Esophagus squamous epithelium (tissue), 5 donors: Measurements from ENCODE around the gene CFAP53. TPM values are rescaled to one million over a fixed set of nuclear protein-coding genes. Genes with fewer than 3 reads are reported as not detected.
"Not testable (repeated sequence)": the region's sequence is repeated elsewhere in the genome, so short reads cannot be mapped to it uniquely, and the experiment has no call there.

Source experiments
- DNase-seq: peaks from one replicate; lab custom pipeline; 2025; lab: John Stamatoyannopoulos, UW
- H3K27ac ChIP-seq, 4 donors: fragments of 200-600 bp; sonication (generic); one replicate each; pipeline ENCODE4 v1.5.1; 2016 to 2019; ENCODE audit warnings: mild to moderate bottlenecking in 1 of 4
- H3K27me3 ChIP-seq, 4 donors: fragments of 200-600 bp; sonication (generic); 1 replicate in 3 of 4; 2 replicates in 1 of 4; pipeline versions ENCODE4 v1.5.1 to v1.6.0; 2017 to 2021; ENCODE audit warnings: antibody characterized with exemption in 1 of 4
- H3K36me3 ChIP-seq, 3 donors: fragments of 200-600 bp; sonication (generic); one replicate each; pipeline ENCODE4 v1.5.1; 2016 to 2019
- H3K4me1 ChIP-seq, 3 donors: fragments of 200-600 bp; sonication (generic); one replicate each; pipeline ENCODE4 v1.5.1; 2017 to 2019
- H3K4me3 ChIP-seq, 4 donors: fragments of 200-600 bp; sonication (generic); 1 replicate in 3 of 4; 2 replicates in 1 of 4; pipeline ENCODE4 v1.5.1; 2016 to 2019; ENCODE audit warnings: mild to moderate bottlenecking in 2 of 4, moderate library complexity in 1 of 4
- H3K9me3 ChIP-seq, 3 donors: fragments of 200-600 bp; sonication (generic); one replicate each; pipeline ENCODE4 v1.5.1; 2016 to 2019
- CTCF ChIP-seq, 6 experiments: fragments of 450-650 bp in 4 of 6; fragments of 200-600 bp in 2 of 6; sonication (generic) in 2 of 6; IDR thresholded peaks; one replicate each; pipeline ENCODE4 v1.5.1; 2016 to 2019; ENCODE audit warnings: antibody characterized with exemption in 6 of 6, mild to moderate bottlenecking in 4 of 6, moderate library complexity in 4 of 6
- POLR2A ChIP-seq, 4 donors: fragments of 450-650 bp; IDR thresholded peaks; one replicate each; pipeline ENCODE4 v1.6.1; 2017; ENCODE audit warnings: antibody characterized with exemption in 4 of 4, mild to moderate bottlenecking in 4 of 4, moderate library complexity in 3 of 4
- WGBS, 2 donors: methylation state at CpG; one replicate each; pipeline ENCODE4 v1.1.5; 2018; 5-methylcytosine and 5-hydroxymethylcytosine counted together
- intact Hi-C: fragments of 100-400 bp; cut with DNase I; formaldehyde crosslinking; loops from one replicate; pipeline ENCODE4 v1.15.0; 2022
- total RNA-seq, 4 donors: library from RNA; depleted of rRNA; stranded (reverse); fragments of >200 nt; gene quantifications; one replicate each; pipeline ENCODE4 v1.1.0, GENCODE V29; 2016
- donor health status: DM: yes; HTN: yes; CAD: no.

Gene CFAP53
- total RNA-seq, 4 donors from 2014 or later, result 0.19 TPM; not detected in 3

DNA sequence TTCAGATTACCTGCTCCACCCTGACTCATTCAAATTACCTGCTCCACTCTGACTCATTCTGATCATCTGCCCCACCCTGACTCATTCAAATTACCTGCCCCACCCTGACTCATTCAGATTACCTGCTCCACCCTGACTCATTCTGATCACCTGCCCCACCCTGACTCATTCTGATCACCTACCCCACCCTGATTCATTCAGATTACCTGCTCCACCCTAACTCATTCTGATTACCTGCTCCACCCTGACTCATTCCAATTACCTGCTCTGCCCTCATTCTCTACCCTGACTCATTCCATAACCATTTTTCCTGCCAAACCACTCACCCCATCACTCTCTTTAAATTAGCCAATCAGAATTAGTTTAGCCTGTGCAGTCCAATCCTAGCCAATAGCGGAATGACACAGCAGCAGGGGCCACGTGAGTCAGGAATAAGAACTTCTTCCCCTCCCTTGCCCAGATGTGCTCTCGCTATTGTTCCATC lies 26.2 kb downstream of the CFAP53 start:
- TF ChIP-seq POLR2A (IDR thresholded peaks at IDR 0.05), result no peak
- TF ChIP-seq CTCF (IDR thresholded peaks at IDR 0.05), result no peak
- H3K36me3 ChIP-seq, result no peaks in the 10 kb centered on the region
- intact Hi-C loops, result no loop called here
- H3K4me1 ChIP-seq, result no peaks in the 10 kb centered on the region
- peak overlapping the region; percentile 31 to 64 (median 51) for H3K27ac ChIP-seq
- 54 to 63% methylated on average over 3 of the region's 3 CpGs for WGBS, 2 donors
- H3K27me3 ChIP-seq, result no peaks in the 10 kb centered on the region
- no peak for DNase-seq
- H3K9me3 ChIP-seq, result peaks cover 0 to 22% (median 7%) of the 10 kb centered on the region in 3 donors
- no peak overlapping the region for H3K4me3 ChIP-seq

- Histone ChIP-seq H3K4me3 (no peak overlapping the region), H3K27ac (no peak overlapping the region), H3K27me3 (no peaks in the 10 kb centered on the region), H3K36me3 (no peaks in the 10 kb centered on the region), H3K4me1 (no peaks in the 10 kb centered on the region), H3K9me3 (no peaks in the 10 kb centered on the region)
- no peak for TF ChIP-seq CTCF (IDR thresholded peaks at IDR 0.05)
- no peak for TF ChIP-seq POLR2A (IDR thresholded peaks at IDR 0.05)
- intact Hi-C loops, result no loop called here
- 59 to 71% methylated on average over 2 of the region's 2 CpGs for WGBS, 2 donors
- DNase-seq, result no peak
Observed at GRCh38 chr18:50232419-50232818, 33.9 kb downstream of the CFAP53 start.

GRCh38 chr18:50231621-50232020 lies 34.7 kb downstream of the CFAP53 start:
- H3K4me1 ChIP-seq, result no peaks in the 10 kb centered on the region
- no peak overlapping the region for H3K4me3 ChIP-seq
- TF ChIP-seq CTCF (IDR thresholded peaks at IDR 0.05), result no peak
- no peak for TF ChIP-seq POLR2A (IDR thresholded peaks at IDR 0.05)
- DNase-seq, result no peak
- H3K36me3 ChIP-seq, result no peaks in the 10 kb centered on the region
- 48 to 52% methylated on average over 4 of the region's 4 CpGs for WGBS, 2 donors
- no peaks in the 10 kb centered on the region for H3K9me3 ChIP-seq
- H3K27ac ChIP-seq, result no peak overlapping the region
- intact Hi-C loops, result no loop called here
- H3K27me3 ChIP-seq, result no peaks in the 10 kb centered on the region

GRCh38 chr18:50220249-50220648 lies 46.0 kb downstream of the CFAP53 start:
- peaks cover 0 to 19% (median 0%) of the 10 kb centered on the region in 3 donors for H3K9me3 ChIP-seq
- H3K4me1 ChIP-seq, DNase-seq, H3K27me3 ChIP-seq, H3K4me3 ChIP-seq, H3K36me3 ChIP-seq, H3K27ac ChIP-seq, intact Hi-C loops: not testable (repeated sequence)
- 69 to 76% methylated on average over 4 of the region's 4 CpGs for WGBS, 2 donors

- no peak for TF ChIP-seq POLR2A (IDR thresholded peaks at IDR 0.05)
- peak in 5 of 6 experiments; percentile 14 to 58 (median 39) for TF ChIP-seq CTCF (IDR thresholded peaks at IDR 0.05)
- H3K27ac ChIP-seq, result no peak overlapping the region
- H3K27me3 ChIP-seq, result peaks cover 0 to 16% (median 0%) of the 10 kb centered on the region in 4 donors
- no peak overlapping the region for H3K4me3 ChIP-seq
- no peaks in the 10 kb centered on the region for H3K36me3 ChIP-seq
- intact Hi-C loops, result loop anchor here (10.0 kb wide), 1 partner anchor 136 kb away; no protein-coding TSS in a partner anchor
- no peaks in the 10 kb centered on the region for H3K4me1 ChIP-seq
- DNase-seq, result no peak
- H3K9me3 ChIP-seq, result peaks cover 0 to 19% (median 0%) of the 10 kb centered on the region in 3 donors
- WGBS, 2 donors, result 46 to 62% methylated on average over 6 to 7 of the region's 7 CpGs
Observed at GRCh38 chr18:50218432-50219197, 47.7 kb downstream of the CFAP53 start.
